ENCODE results near the gene ACP4.
A peak's percentile ranks its signal among the peaks of the same experiment; 100 is the strongest.

ACP4 gene

DNA sequence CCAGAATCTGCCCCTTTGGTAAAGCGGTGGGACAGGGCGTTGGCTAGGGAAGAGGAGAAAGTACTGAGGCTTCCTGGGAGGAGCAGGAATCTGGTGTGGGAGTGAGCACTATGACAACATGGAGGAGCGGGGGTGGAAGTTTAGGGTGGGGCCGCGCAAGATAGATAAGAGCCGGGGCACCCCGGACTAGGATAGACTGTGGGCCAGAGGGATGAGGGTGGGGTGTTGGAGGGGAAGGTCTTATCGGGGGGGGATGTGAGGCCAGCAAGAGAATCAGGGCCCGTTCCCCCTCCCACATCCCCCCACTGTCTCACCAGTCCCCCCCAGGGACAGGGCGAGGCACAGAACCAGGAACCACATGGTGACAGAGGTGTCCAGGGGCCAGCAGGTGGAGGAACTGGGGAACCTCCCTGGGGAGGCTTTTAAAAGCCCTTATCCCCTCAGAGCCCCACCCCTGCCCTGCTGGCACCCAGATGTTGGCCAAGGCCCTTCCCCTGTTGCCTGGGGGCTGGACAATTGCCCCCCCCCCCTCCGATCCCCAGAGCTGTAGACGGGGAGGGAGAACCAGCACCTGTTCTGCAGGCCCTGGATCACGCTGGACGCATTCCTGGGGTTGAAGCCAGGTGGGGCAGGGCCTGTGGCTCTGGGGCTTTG is 33.3 kb downstream of the ACP4 start, which contains the start of gene KLK1:
Gene KLK1, minus strand, starts transcription at position 399 of the 654 bp plus-strand sequence. Its CDS starts 39 bp downstream, at position 360.
- ATAC-seq = no peak

DNA sequence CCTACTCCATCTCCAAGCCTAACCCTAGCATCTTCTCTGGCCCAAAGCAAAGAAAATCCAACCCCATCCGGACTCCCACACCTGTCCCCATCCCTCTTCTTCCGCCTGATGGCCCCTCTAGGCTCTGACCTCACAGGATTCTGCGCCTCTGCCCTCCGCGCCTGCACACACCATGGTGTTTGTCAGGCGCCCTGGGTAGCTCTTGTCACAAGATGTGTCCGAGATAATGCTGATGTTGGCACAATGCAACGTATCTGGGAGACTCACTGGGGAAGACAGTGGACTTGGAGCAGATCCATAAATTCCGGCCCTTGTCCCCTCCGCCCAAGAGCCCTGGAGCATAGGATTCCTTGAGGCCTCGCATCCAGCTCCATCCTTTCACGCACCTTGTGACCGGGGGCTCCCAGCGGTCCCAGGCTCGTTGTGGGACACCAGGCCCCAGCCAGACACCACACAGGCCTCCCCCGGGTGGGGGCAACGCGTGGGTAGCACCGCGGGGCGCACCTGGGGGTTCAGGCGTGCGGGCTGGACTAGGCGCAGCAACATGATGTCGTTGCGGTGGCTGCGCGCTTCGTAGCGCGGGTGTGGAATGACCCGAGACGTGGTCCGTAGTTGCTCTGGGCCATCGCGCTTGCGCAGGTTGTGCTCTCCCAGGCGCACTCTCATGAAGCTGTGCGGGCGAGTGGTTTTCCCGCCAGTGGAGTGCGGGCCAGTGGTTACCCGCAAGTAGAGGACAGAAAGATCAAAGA is 36.5 kb downstream of the ACP4 start:
- no peak for ATAC-seq

DNA sequence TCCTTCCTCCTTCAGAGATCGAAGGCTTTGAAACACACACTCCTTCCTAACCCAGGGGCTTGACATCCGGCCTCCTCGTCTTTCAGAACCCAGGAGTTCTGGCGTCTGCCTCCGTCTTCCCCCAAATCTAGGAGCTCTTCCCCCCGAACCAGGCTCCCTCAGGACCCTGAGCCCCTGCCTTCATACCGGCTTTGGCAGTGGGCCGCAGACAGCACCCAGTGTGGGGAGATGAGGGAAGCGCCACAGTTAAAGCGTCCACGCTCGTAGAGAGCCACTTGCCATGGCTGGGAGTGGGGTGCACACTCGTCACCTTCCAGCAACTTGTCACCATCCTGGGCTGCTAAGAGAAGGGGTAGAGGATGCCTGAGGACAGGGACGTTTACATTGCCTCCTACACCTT is 37.3 kb downstream of the ACP4 start:
- no peak for ATAC-seq

DNA sequence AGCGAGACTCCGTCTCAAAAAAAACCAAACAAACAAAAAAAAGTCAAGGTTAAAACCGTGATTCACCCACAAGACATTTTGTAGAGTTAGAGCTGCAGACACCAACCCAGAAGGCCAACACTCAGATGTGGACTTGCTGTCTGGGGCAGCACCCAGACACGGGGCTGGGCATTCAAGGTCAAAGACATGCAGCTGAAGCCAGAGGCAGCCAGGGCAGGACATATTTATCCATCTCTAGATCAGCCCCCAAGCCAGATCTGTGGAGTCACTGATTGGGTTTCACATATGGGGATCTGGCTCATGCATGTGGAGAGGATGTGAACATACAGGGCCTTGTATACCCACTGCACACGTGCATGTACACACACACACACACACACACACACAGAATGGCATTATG is 39.6 kb downstream of the ACP4 start:
- ATAC-seq = no peak

- ATAC-seq = no peak
These were observed 40.2 kb downstream of the ACP4 start for GRCh38 chr19:50830266-50831025.

- no peak for ATAC-seq
These were observed 40.8 kb downstream of the ACP4 start for GRCh38 chr19:50831026-50831396.

DNA sequence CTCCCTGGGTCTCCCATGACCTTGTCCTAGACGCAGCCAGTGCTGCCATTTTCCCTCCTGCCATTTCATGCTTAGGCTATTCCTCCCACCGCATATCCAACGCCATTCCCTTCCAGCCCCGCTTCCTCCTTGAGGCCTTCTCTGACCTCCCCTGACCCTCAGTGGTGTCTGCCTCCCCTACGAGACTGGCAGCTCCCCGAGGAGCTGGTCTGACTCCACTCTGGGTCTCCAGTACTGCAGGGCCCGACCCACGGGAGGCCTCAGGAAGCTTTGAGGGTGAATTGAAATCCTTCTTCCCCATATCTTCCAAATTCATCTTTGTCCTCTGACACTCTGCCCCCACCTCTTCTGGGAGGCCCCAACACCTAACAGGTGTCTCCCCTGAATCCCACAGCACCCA is 42.5 kb downstream of the ACP4 start:
- ATAC-seq = no peak

GRCh38 chr19:50833117-50833801 is 43.0 kb downstream of the ACP4 start, which contains the start of gene KLK15:
KLK15 (minus strand) TSS chr19:50833574; CDS start chr19:50831492, 2,082 bp downstream.
- no peak for ATAC-seq

GRCh38 chr19:50833802-50834167 is 43.6 kb downstream of the ACP4 start:
- ATAC-seq = no peak

DNA sequence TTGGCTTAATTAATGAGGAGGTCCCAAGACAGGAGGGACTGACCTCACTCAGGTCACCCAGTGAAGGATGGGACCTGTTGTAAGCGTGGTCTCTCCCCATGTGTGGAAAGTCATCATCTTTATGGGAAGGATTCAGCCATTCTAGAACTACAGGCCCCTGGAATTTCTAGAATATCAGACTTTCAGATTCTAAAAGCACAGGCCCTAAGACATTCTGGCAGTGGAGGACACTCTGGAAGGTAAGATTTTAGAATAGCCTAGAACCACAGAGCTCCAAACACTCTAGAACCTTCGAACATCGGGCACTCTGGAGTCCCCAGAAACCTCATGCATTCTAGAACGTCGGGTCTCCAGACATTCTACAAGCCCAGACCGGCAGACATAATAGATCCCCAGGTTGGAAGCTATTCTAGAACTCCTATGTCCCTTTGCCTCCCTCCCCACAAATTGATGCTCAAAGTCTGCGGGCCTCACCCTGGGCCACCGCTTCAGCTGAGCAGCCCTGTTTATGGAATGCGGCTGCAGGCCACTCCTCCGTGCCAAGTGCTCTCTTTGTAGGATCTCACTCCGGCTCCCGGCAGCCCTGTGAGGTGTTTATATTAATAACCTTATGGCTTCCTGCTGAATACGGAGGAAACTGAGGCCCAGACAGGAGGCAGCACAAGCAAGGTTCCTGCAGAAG is 45.0 kb downstream of the ACP4 start:
- ATAC-seq = no peak

GRCh38 chr19:50835785-50836542 is 45.7 kb downstream of the ACP4 start:
- peak; percentile 86 for ATAC-seq

GRCh38 chr19:50836543-50837195 is 46.5 kb downstream of the ACP4 start:
- no peak for ATAC-seq

DNA sequence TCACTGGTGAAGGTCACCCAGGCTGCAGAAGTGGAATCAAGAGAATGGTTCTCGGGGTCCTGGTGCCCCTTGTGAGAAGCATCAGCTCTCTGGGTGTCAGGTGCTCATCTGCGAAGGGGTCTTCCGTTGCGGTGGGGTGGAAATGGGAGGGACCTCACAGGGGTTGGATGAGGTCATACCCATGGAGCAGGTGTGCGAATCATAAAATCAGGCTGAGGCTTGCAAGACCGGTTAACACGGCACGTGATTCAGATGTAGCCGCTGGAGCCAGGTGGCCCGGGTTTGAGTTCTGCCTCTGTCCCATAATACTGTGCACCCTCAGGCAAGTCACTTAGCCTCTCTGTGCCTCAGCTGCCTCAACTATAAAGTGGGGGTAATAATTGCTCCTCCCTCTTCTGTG is 47.1 kb downstream of the ACP4 start:
- no peak for ATAC-seq

DNA sequence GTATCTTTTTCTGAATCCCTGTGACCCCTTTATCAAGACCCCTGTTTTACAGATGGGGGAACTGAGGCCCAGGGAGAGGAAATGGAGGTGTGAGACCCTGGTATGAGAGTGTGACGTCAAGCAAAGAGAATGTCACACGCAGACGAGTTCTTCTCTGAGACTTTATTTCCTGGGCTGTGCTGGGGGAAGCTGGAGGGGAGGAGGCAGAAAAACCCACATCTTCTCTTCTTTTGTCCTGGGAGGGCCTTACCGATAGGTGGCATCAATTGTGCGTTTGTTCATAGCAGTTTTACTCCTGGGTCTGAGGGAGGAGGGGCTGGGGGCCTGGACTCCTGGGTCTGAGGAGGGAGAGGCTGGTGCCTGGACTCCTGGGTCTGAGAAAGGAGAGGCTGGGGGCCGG is 48.0 kb downstream of the ACP4 start:
- ATAC-seq = no peak

DNA sequence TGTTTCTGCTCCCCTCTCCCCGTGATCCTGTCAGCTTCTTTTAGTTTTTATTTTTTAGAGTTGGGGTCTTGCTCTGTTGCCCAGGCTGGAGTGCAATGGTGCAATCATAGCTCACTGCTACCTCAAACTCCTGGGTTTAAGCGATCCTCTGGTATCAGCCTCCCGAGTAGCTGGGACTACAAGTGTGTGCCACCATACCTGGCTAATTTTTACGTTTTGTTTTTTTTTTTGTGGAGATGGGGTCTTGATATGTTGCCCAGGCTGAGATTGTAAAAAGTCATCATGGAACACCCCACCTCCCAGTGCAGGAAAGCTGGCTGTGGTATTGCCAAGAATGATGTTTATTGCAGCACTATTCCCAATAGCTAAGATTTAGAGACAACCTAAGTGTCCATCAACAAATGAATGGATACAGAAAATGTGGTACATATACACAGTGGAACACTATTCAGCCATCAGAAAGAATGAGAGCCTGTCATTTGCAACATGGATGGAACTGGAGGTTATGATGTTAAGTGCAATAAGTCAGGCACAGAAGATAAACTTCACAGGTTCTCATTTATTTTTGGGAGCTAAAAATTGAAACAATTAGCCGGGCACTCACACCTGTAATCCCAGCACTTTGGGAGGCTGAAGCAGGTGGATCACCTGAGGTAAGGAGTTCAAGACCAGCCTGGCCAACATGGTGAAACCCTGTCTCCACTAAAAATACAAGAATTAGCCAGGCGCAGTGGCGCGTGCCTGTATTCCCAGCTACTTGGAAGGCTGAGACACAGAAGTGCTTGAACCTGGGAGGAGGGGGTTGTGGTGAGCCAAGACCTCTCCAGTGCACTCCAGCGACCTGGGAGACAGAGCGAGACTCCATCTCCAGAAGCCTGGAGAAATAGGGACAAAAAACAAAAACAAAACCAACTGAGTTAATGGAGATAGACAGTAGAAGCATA is 49.8 kb downstream of the ACP4 start:
- no peak for ATAC-seq

- no peak for ATAC-seq
These were observed 51.9 kb downstream of the ACP4 start for GRCh38 chr19:50842130-50842529.

- ATAC-seq = no peak
These were observed 53.0 kb downstream of the ACP4 start for GRCh38 chr19:50843205-50843604.

- ATAC-seq = no peak
These were observed 53.5 kb downstream of the ACP4 start for GRCh38 chr19:50843701-50844221.

DNA sequence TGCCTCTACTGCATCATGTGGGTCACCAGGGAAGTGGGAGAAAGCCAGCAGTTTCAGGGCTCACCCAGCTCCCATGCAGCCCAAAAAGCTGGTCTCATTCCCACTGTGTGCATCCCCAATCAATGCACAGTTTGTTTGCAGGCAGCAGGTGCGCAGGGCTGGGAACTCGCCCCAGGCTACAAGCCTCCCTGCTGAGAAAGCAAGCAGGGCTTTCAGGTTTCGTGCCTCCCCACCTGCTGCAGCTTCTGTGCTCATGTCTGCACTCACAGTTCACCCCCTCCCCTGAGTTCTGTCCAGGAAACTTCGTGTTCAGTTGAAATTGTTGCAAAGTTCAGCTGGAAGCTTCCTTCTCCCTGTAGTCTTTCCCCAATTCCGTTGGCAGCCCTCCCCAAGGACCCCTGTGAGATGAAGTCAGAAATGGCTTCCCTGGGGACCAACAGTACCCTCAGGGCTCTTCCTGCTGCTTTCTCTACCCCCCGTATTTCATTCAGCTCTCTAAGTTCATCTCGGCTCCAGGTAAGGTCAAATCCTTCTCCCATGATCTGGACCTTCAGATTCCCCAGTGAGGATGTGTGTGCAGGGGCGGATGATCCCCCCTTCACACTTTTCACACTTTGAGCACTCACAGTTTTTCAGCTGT is 54.2 kb downstream of the ACP4 start:
- no peak for ATAC-seq
